HepG2 (cell line): ENCODE data around the gene TTC6. TPM values are rescaled to one million over a fixed set of nuclear protein-coding genes. Genes with fewer than 3 reads are reported as not detected.

Experiments used
- FOXP4 ChIP-seq: sonication (generic); formaldehyde crosslinking; IDR thresholded peaks from 2 replicates; pipeline ENCODE4 v1.4.0; 2020; ENCODE audit warnings: missing genetic modification reagents
- HDAC2 ChIP-seq: sonication (generic); formaldehyde crosslinking; IDR thresholded peaks from 2 replicates; pipeline ENCODE4 v1.4.0; 2020; ENCODE audit warnings: missing genetic modification reagents
- HOMEZ ChIP-seq: IDR thresholded peaks from 2 replicates; pipeline ENCODE4 v1.6.1; 2016; ENCODE audit warnings: low read depth
- HOXA3 ChIP-seq: sonication (generic); formaldehyde crosslinking; IDR thresholded peaks from 2 replicates; pipeline ENCODE4 v1.5.0; 2020; ENCODE audit warnings: missing genetic modification reagents
- HOXA5 ChIP-seq: sonication (generic); formaldehyde crosslinking; IDR thresholded peaks from 2 replicates; pipeline ENCODE4 v1.4.0; 2020; ENCODE audit warnings: missing genetic modification reagents
- ISL2 ChIP-seq: sonication (generic); formaldehyde crosslinking; IDR thresholded peaks from 2 replicates; pipeline ENCODE4 v1.5.0; 2020; ENCODE audit warnings: missing genetic modification reagents
- MED1 ChIP-seq: sonication (generic); formaldehyde crosslinking; IDR thresholded peaks from 2 replicates; pipeline ENCODE4 v1.4.0; 2020; ENCODE audit warnings: missing genetic modification reagents
- MED13 ChIP-seq: sonication (generic); formaldehyde crosslinking; IDR thresholded peaks from 2 replicates; pipeline ENCODE4 v1.5.0; 2020; ENCODE audit warnings: missing genetic modification reagents
- PAXIP1 ChIP-seq: sonication (generic); formaldehyde crosslinking; conservative IDR thresholded peaks from 2 replicates; pipeline ENCODE4 v1.4.0; 2020; ENCODE audit warnings: mild to moderate bottlenecking, missing genetic modification reagents, moderate library complexity
- RXRB ChIP-seq: IDR thresholded peaks from 2 replicates; pipeline ENCODE4 v1.6.1; 2016; ENCODE audit warnings: borderline replicate concordance, missing genetic modification reagents, missing compliant biosample characterization
- TEAD3 ChIP-seq: optimal IDR thresholded peaks from 2 replicates; pipeline ENCODE3; 2016; ENCODE audit warnings: borderline replicate concordance
- XBP1 ChIP-seq: sonication (generic); formaldehyde crosslinking; IDR thresholded peaks from 2 replicates; pipeline ENCODE4 v1.5.0; 2020; ENCODE audit warnings: missing genetic modification reagents
- YEATS4 ChIP-seq: sonication (generic); formaldehyde crosslinking; IDR thresholded peaks from 2 replicates; pipeline ENCODE4 v1.4.0; 2020; ENCODE audit warnings: missing genetic modification reagents, borderline replicate concordance
- ZFY ChIP-seq: sonication (generic); formaldehyde crosslinking; IDR thresholded peaks from 2 replicates; pipeline ENCODE4 v1.4.0; 2020; ENCODE audit warnings: missing genetic modification reagents
- ZNF180 ChIP-seq: sonication (generic); formaldehyde crosslinking; IDR thresholded peaks from 2 replicates; pipeline ENCODE4 v1.4.0; 2020; ENCODE audit warnings: low read depth, missing genetic modification reagents, borderline replicate concordance
- ZNF292 ChIP-seq: sonication (generic); formaldehyde crosslinking; IDR thresholded peaks from 2 replicates; pipeline ENCODE4 v1.8.1; 2022; ENCODE audit warnings: mild to moderate bottlenecking, low read depth, missing genetic modification reagents, borderline replicate concordance
- ZNF337 ChIP-seq: sonication (generic); formaldehyde crosslinking; IDR thresholded peaks from 2 replicates; pipeline ENCODE4 v1.5.1; 2020; ENCODE audit warnings: missing genetic modification reagents, low read depth, mild to moderate bottlenecking, borderline replicate concordance
- ZNF660 ChIP-seq: sonication (generic); formaldehyde crosslinking; IDR thresholded peaks from 2 replicates; pipeline ENCODE4 v1.5.1; 2020; ENCODE audit warnings: mild to moderate bottlenecking, low read depth, missing genetic modification reagents, borderline replicate concordance
- ZNF850 ChIP-seq: sonication (generic); formaldehyde crosslinking; conservative IDR thresholded peaks from 2 replicates; pipeline ENCODE4 v1.9.0; 2021; ENCODE audit warnings: mild to moderate bottlenecking, missing genetic modification reagents
- ZSCAN20 ChIP-seq: sonication (generic); formaldehyde crosslinking; IDR thresholded peaks from 2 replicates; pipeline ENCODE4 v1.4.0; 2020; ENCODE audit warnings: missing genetic modification reagents, mild to moderate bottlenecking, borderline replicate concordance
- polyA plus RNA-seq, 8 experiments: library from polyadenylated mRNA; depleted of rRNA in 3 of 8; stranded (reverse) in 7 of 8; unstranded in 1 of 8; fragments of >200 nt; fragmentation: Illumina TruSeq in 4 of 8; extraction: Trizol in 4 of 8; gene quantifications; 2 replicates each; pipeline versions ENCODE4 v1.2.1 to v1.2.3, GENCODE V29; 2011 to 2016; ENCODE audit warnings: low read depth in 4 of 8, missing spikeins in 1 of 8, mixed read lengths in 1 of 8; ENCODE audit not compliant: insufficient read depth in 1 of 8
- total RNA-seq, 5 experiments: library from RNA; depleted of rRNA; stranded (reverse); fragments of >200 nt; fragmentation: Illumina TruSeq; extraction: Trizol; gene quantifications; 2 replicates each; pipeline ENCODE4 v1.2.3, GENCODE V29; 2016; ENCODE audit warnings: low read depth in 1 of 5
- TF ChIP-seq, protein P1 (sequence below): sonication (generic); formaldehyde crosslinking; IDR thresholded peaks from 2 replicates; pipeline ENCODE4 v1.4.0; 2020; ENCODE audit warnings: missing genetic modification reagents, borderline replicate concordance

Gene TTC6
- total and polyA plus RNA-seq, 2 of the 13 experiments (the other 11 are each of a cell fraction or from before 2014, with no cell fraction given): 9.3 to 27.4 TPM

DNA sequence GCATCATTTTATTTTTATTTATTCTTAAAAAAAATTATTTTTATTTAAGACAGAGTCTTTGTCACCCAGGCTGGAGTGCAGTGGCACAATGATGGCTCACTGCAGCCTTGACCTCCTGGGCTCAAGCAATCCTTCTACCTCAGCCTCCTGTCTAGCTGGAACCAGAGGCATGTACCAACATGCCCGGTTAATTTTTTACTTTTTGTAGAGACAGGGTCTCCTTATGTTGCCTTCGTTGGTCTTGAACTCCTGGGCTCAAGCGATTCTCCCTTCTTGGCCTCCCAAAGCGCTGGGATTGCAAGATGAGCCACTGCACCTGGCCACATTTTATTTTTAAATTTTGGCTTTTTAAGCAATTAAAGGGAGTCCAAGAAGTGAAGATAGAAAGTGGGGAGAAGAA, 21.4 kb downstream of the TTC6 start (continued):
- 0 out of 2 replicates have a peak, but pooled peaks have one; percentile 16 for TF ChIP-seq ZFY (CRISPR knock-in tag)
- TF ChIP-seq ZNF292 (CRISPR knock-in tag): no peak
- TF ChIP-seq FOXP4: peak; percentile 52
- 0 out of 2 replicates have a peak, but pooled peaks have one; percentile 24 for TF ChIP-seq XBP1 (CRISPR knock-in tag)
- TF ChIP-seq ZNF180 (CRISPR knock-in tag): 0 out of 2 replicates have a peak, but pooled peaks have one; percentile 42
- peak; percentile 27 for TF ChIP-seq TEAD3 (CRISPR knock-in tag)
- 0 out of 2 replicates have a peak, but pooled peaks have one; percentile 48 for TF ChIP-seq MED13 (CRISPR knock-in tag)
- TF ChIP-seq ZNF660 (CRISPR knock-in tag): no peak
- 0 out of 2 replicates have a peak, but pooled peaks have one; percentile 77 for TF ChIP-seq ZSCAN20 (CRISPR knock-in tag)
- TF ChIP-seq HOXA3 (CRISPR knock-in tag): peak; percentile 43; the same call in 1 of the 2 replicates
- TF ChIP-seq MED1 (CRISPR knock-in tag): peak; percentile 65
- 0 out of 2 replicates have a peak, but pooled peaks have one; percentile 33 for TF ChIP-seq HDAC2
- 0 out of 2 replicates have a peak, but pooled peaks have one; percentile 39 for TF ChIP-seq RXRB (CRISPR knock-in tag)
- TF ChIP-seq ISL2 (CRISPR knock-in tag): 0 out of 2 replicates have a peak, but pooled peaks have one; percentile 33
- TF ChIP-seq YEATS4 (CRISPR knock-in tag): 0 out of 2 replicates have a peak, but pooled peaks have one; percentile 31
- no peak for TF ChIP-seq ZNF850 (CRISPR knock-in tag)
- peak; percentile 83; the same call in 1 of the 2 replicates for TF ChIP-seq HOMEZ
- 0 out of 2 replicates have a peak, but pooled peaks have one; percentile 5 for TF ChIP-seq ZNF337 (CRISPR knock-in tag)
- 0 out of 2 replicates have a peak, but pooled peaks have one; percentile 67 for TF ChIP-seq HOXA5 (CRISPR knock-in tag)
- peak; percentile 44; the same call in 1 of the 2 replicates for TF ChIP-seq PAXIP1 (CRISPR knock-in tag)
- TF ChIP-seq, protein P1, sequence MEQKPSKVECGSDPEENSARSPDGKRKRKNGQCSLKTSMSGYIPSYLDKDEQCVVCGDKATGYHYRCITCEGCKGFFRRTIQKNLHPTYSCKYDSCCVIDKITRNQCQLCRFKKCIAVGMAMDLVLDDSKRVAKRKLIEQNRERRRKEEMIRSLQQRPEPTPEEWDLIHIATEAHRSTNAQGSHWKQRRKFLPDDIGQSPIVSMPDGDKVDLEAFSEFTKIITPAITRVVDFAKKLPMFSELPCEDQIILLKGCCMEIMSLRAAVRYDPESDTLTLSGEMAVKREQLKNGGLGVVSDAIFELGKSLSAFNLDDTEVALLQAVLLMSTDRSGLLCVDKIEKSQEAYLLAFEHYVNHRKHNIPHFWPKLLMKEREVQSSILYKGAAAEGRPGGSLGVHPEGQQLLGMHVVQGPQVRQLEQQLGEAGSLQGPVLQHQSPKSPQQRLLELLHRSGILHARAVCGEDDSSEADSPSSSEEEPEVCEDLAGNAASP (CRISPR knock-in tag): no peak
